ENCODE measurements around the gene NTRK2. TPM values are rescaled to one million over a fixed set of nuclear protein-coding genes. Genes with fewer than 3 reads are reported as not detected.

The NTRK2 gene
- total RNA-seq, 1 experiment from 2014 or later, result not detected

DNA sequence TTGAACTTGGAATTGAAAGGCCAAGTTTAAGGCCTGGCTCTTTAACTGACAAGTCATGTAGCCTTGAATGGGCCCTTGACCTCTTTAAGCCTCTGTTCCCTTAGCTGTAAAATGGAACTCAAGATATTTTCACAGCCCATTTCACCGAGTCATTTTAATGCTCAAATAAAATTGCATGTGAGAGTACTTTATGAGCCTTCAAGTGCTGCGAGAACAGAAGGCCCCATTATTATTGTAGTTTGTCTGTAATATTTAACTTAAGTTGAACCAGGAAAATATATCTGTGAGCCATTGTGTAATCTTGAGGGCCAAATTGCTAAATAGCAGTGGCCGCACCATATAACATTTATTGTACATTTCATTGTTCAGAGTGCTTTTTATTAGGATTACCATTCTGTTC lies 249.9 kb downstream of the NTRK2 start:
- Histone ChIP-seq H3K27me3 (ENCODE audit: insufficient read depth, low read length) (peaks cover 13% of the 10 kb centered on the region; the same call in 1 of the 2 replicates), H3K4me1 (ENCODE audit: control insufficient read depth in 1 of 2, insufficient read depth in 2 of 2, low read length in 2 of 2) (no peaks in the 10 kb centered on the region), H3K36me3 (ENCODE audit: control insufficient read depth in 1 of 2, insufficient read depth in 2 of 2, low read length in 2 of 2) (no peaks in the 10 kb centered on the region), H2AFZ (ENCODE audit: low read depth, low read length, poor library complexity, severe bottlenecking) (no peak overlapping the region), H3K79me2 (ENCODE audit: insufficient read depth, low read length) (no peaks in the 10 kb centered on the region), H3K9me2 (ENCODE audit: insufficient read depth) (no peaks in the 10 kb centered on the region), H3K27ac (ENCODE audit: low read depth, low read length) (no peak overlapping the region), H3K4me2 (ENCODE audit: low read length) (no peak overlapping the region), H3K4me3 (replicated peaks in 1 of 2; ENCODE audit: low read depth in 1 of 2, low read length in 2 of 2) (no peak overlapping the region), H3K9ac (ENCODE audit: low read length) (no peak overlapping the region), H4K20me1 (ENCODE audit: insufficient read depth) (no peaks in the 10 kb centered on the region; the same call in 1 of the 2 replicates), H3K9me3 (ENCODE audit: control insufficient read depth in 1 of 2, insufficient read depth in 1 of 2, low read depth in 1 of 2, low read length in 2 of 2) (no peaks in the 10 kb centered on the region)
- DNase-seq (ENCODE audit: low read depth, low spot score), result no peak
- no peak for TF ChIP-seq ELF1 (IDR thresholded peaks at IDR 0.05; ENCODE audit: borderline replicate concordance, low read depth)
- TF ChIP-seq, protein P1, sequence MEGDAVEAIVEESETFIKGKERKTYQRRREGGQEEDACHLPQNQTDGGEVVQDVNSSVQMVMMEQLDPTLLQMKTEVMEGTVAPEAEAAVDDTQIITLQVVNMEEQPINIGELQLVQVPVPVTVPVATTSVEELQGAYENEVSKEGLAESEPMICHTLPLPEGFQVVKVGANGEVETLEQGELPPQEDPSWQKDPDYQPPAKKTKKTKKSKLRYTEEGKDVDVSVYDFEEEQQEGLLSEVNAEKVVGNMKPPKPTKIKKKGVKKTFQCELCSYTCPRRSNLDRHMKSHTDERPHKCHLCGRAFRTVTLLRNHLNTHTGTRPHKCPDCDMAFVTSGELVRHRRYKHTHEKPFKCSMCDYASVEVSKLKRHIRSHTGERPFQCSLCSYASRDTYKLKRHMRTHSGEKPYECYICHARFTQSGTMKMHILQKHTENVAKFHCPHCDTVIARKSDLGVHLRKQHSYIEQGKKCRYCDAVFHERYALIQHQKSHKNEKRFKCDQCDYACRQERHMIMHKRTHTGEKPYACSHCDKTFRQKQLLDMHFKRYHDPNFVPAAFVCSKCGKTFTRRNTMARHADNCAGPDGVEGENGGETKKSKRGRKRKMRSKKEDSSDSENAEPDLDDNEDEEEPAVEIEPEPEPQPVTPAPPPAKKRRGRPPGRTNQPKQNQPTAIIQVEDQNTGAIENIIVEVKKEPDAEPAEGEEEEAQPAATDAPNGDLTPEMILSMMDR (IDR thresholded peaks at IDR 0.05 in 2 of 3, conservative IDR thresholded peaks at IDR 0.05 in 1 of 3; ENCODE audit: borderline replicate concordance in 1 of 3, insufficient read depth in 1 of 3, low read depth in 2 of 3, low read length in 2 of 3), result no peak
- no peak for TF ChIP-seq TCF7L2 (IDR thresholded peaks at IDR 0.05; ENCODE audit: borderline replicate concordance, extremely low read depth, insufficient read depth, insufficient read length)
- TF ChIP-seq, protein P2, sequence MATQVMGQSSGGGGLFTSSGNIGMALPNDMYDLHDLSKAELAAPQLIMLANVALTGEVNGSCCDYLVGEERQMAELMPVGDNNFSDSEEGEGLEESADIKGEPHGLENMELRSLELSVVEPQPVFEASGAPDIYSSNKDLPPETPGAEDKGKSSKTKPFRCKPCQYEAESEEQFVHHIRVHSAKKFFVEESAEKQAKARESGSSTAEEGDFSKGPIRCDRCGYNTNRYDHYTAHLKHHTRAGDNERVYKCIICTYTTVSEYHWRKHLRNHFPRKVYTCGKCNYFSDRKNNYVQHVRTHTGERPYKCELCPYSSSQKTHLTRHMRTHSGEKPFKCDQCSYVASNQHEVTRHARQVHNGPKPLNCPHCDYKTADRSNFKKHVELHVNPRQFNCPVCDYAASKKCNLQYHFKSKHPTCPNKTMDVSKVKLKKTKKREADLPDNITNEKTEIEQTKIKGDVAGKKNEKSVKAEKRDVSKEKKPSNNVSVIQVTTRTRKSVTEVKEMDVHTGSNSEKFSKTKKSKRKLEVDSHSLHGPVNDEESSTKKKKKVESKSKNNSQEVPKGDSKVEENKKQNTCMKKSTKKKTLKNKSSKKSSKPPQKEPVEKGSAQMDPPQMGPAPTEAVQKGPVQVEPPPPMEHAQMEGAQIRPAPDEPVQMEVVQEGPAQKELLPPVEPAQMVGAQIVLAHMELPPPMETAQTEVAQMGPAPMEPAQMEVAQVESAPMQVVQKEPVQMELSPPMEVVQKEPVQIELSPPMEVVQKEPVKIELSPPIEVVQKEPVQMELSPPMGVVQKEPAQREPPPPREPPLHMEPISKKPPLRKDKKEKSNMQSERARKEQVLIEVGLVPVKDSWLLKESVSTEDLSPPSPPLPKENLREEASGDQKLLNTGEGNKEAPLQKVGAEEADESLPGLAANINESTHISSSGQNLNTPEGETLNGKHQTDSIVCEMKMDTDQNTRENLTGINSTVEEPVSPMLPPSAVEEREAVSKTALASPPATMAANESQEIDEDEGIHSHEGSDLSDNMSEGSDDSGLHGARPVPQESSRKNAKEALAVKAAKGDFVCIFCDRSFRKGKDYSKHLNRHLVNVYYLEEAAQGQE (IDR thresholded peaks at IDR 0.05; ENCODE audit: low read depth), result no peak
- TF ChIP-seq SIN3A (IDR thresholded peaks at IDR 0.05; ENCODE audit: low read depth), result no peak
- no peak for TF ChIP-seq POLR2A (IDR thresholded peaks at IDR 0.05; ENCODE audit: borderline replicate concordance, extremely low read depth, insufficient read depth, insufficient read length)
- no peak for TF ChIP-seq RAD21 (IDR thresholded peaks at IDR 0.05; ENCODE audit: low read depth)
- TF ChIP-seq EGR1 (IDR thresholded peaks at IDR 0.05; ENCODE audit: low read depth), result no peak
- no peak for TF ChIP-seq CBX3 (IDR thresholded peaks at IDR 0.05; ENCODE audit: low read depth)
- no peak for TF ChIP-seq CEBPB (IDR thresholded peaks at IDR 0.05; ENCODE audit: low read depth)
- TF ChIP-seq ZNF274 (IDR thresholded peaks at IDR 0.05; ENCODE audit: low read depth, low read length), result no peak
- TF ChIP-seq EZH2phosphoT487 (IDR thresholded peaks at IDR 0.05; ENCODE audit: borderline replicate concordance), result no peak
- no peak for TF ChIP-seq JUND (IDR thresholded peaks at IDR 0.05)
- TF ChIP-seq, protein P3, sequence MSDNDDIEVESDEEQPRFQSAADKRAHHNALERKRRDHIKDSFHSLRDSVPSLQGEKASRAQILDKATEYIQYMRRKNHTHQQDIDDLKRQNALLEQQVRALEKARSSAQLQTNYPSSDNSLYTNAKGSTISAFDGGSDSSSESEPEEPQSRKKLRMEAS (IDR thresholded peaks at IDR 0.05), result no peak
- no peak for TF ChIP-seq POLR2AphosphoS5 (IDR thresholded peaks at IDR 0.05; ENCODE audit: low read depth, low read length)
- ATAC-seq, result no peak
- ChIA-PET POLR2A (no interaction called here), CTCF (no interaction called here), RAD21 (ENCODE audit: low non-redundant PET in 1 of 2, low total read pairs in 2 of 2, uncharacterized antibody in 2 of 2, unreplicated experiment in 2 of 2) (no interaction called here)
- BruUV-seq (replicated peaks), result no TSS peak
- intact Hi-C loops (cut with micrococcal nuclease), result no loop called here

Data from HCT116 (cell line).